Central memory CD8-positive, alpha-beta T cell (primary cell): ENCODE results near the gene CDIP1.

Experiments
- ATAC-seq: fragments of 150-1000 bp; cut with Tn5 transposase; replicated peaks from 2 replicates; pipeline ENCODE4 v1.10.0; 2022; ENCODE audit warnings: mild to moderate bottlenecking, moderate FRiP score, moderate number of reproducible peaks; ENCODE audit not compliant: poor library complexity, severe bottlenecking; ENCODE audit errors: extremely low read depth
- DNase-seq, 2 donors: peaks; one replicate each; pipeline ENCODE4 v3.0.0; 2021; ENCODE audit warnings: low spot score in 2 of 2
- H3K27ac Mint-ChIP-seq: one replicate; pipeline ENCODE4 v1.8.0; 2022; ENCODE audit warnings: low read depth, mild to moderate bottlenecking, moderate library complexity, mixed read lengths
- H3K27me3 Mint-ChIP-seq: one replicate; pipeline ENCODE4 v1.8.0; 2022; ENCODE audit warnings: mixed read lengths
- H3K36me3 Mint-ChIP-seq: one replicate; pipeline ENCODE4 v1.8.0; 2022; ENCODE audit warnings: mild to moderate bottlenecking, moderate library complexity, mixed read lengths; ENCODE audit not compliant: insufficient read depth
- H3K4me1 Mint-ChIP-seq: one replicate; pipeline ENCODE4 v1.8.0; 2022; ENCODE audit warnings: mixed read lengths
- H3K4me3 Mint-ChIP-seq: one replicate; pipeline ENCODE4 v1.8.0; 2022; ENCODE audit warnings: mild to moderate bottlenecking, moderate library complexity, mixed read lengths
- H3K9me3 Mint-ChIP-seq: one replicate; pipeline ENCODE4 v1.8.0; 2022; ENCODE audit warnings: mixed read lengths

CDIP1 gene

DNA sequence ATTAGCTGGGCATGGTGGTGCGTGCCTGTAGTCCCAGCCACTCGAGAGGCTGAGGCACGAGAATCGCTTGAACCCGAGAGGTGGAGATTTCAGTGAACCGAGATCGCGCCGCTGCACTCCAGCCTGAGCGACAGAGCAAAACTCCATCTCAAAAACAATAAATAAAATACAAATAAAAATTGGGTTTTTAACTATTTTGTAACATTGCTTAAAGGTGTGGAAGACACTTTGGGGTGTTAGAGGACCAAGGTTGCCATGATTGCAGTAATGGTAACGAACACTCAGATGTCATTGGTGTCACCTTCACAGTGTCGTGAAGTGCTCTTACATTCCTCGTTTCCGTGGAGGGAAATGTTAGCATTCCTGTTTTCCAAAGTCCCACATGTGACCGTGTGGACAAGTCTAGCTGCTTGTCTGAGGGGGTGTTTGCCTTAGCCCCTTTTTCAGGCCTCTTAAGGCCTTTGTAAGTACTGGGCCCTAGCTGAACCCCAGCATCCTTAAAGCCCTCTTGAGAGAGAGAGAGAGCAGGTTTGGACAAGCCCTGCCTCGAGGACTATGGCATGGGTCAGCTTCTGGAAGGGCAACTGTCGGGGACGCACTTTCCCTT, 26.2 kb upstream of the CDIP1 start:
- Mint-ChIP-seq H3K27ac (no peak overlapping the region), H3K9me3 (no peaks in the 10 kb centered on the region), H3K4me3 (no peak overlapping the region), H3K4me1 (peaks cover 10% of the 10 kb centered on the region), H3K27me3 (no peaks in the 10 kb centered on the region), H3K36me3 (no peaks in the 10 kb centered on the region)
- DNase-seq: no peak
- no peak for ATAC-seq

- Mint-ChIP-seq H3K27ac (no peak overlapping the region), H3K4me1 (peaks cover 5% of the 10 kb centered on the region)
Measured at GRCh38 chr16:4561596-4561995, 23.0 kb upstream of the CDIP1 start.

DNA sequence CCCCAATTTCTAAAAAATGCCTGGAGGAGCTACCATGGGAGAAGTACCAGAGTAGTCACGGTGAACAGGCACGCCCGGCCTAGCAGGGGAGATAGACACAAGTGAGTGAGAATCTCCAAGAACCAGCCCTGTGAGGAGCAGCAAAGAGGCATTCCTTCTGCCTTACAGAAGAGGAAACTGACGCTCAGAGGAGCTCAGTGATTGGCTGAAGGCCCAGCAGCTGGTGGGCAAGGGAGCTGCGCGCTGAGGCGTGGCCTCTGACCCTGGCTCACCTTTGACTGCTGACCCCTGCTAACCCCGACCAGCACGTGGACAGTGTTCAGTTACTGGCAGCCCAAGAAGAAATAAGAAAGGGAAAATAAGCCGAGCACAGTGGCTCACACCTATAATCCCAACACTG, 19.4 kb upstream of the CDIP1 start:
- Mint-ChIP-seq H3K27ac (no peak overlapping the region), H3K9me3 (no peaks in the 10 kb centered on the region), H3K4me1 (no peaks in the 10 kb centered on the region), H3K36me3 (no peaks in the 10 kb centered on the region), H3K4me3 (no peak overlapping the region), H3K27me3 (peaks cover 10% of the 10 kb centered on the region)
- DNase-seq (no peak), ATAC-seq (no peak)

More at GRCh38 chr16:4561596-4561995, 23.0 kb upstream of the CDIP1 start:
- Mint-ChIP-seq H3K9me3 (no peaks in the 10 kb centered on the region), H3K36me3 (no peaks in the 10 kb centered on the region), H3K4me3 (no peak overlapping the region), H3K27me3 (peaks cover 10% of the 10 kb centered on the region)
- ATAC-seq (no peak), DNase-seq (no peak)

DNA sequence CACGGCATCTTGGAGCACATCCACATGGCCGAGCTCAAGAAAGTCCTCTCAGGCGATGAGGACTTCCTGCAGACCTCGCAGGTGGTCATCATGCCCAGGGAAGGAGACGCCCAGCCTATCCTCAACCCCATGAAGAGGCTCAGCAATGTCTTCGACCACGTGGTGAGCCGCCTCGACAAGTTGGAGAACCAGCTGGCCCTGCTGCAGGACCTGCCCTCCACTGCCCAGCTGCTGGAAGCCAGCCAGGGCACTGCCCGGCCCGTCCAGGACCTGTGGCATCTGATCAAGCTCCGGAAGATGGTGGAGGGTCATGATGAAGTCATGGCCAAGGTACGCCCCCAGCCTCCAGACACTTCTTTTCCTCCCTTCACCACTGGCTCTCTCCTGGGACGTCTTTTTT, 18.0 kb upstream of the CDIP1 start:
- no peak overlapping the region for H3K27ac Mint-ChIP-seq
- peaks cover 10% of the 10 kb centered on the region for H3K27me3 Mint-ChIP-seq
- DNase-seq (no peak), ATAC-seq (no peak)
- H3K36me3 Mint-ChIP-seq: no peaks in the 10 kb centered on the region
- H3K9me3 Mint-ChIP-seq: no peaks in the 10 kb centered on the region
- H3K4me3 Mint-ChIP-seq: no peak overlapping the region
- no peaks in the 10 kb centered on the region for H3K4me1 Mint-ChIP-seq

DNA sequence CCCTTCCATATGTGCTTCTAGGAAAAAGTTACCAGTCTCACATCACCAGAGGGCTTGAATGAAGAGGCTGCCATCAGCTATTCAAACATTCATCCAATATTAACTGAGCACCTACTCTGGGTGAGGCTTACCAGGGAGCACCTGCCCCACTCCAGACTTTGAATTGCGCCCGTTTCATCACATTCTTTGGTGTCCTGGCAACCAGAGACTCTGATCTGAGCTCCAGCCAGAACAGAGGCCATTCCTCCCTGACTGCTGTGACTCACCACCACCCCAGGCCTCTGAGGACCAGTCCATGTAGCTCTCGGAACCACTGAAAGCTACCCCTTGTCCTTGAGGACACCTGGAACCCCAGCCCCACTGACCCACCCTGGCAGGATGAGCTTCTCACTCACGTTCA, 17.5 kb upstream of the CDIP1 start, which contains the start of gene C16orf96:
Gene C16orf96 (plus strand): TSS at position 229 of the 400 bp plus-strand sequence. CDS start 150 bp downstream, at position 379.
- no peak within 1 kb of the TSS for H3K4me3 Mint-ChIP-seq
- H3K36me3 Mint-ChIP-seq: no peaks in the 10 kb centered on the region
- ATAC-seq (no peak), DNase-seq (no peak)
- no peaks in the 10 kb centered on the region for H3K9me3 Mint-ChIP-seq
- no peaks in the 10 kb centered on the region for H3K4me1 Mint-ChIP-seq
- H3K27ac Mint-ChIP-seq: no peak within 1 kb of the TSS
- H3K27me3 Mint-ChIP-seq: peaks cover 10% of the 10 kb centered on the region

DNA sequence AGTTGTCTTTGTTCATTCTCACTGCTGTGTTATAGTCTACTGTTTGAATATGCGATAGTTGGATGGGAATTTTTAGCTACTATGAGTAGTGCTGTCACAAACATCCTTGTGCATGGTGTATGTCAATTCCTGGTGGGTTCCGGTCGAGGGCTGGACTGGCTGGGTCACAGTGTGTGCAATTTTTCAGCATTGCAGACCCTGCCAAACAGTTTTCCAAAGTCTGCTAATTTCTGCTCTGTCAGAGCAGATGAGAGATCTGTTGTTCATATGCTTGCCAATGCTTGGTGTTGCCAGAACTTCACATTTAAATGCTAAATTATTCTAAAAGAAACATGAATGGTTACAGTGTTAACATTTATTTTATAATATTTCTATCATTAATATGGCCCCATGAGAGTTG, 14.0 kb upstream of the CDIP1 start:
- H3K36me3 Mint-ChIP-seq: no peaks in the 10 kb centered on the region

DNA sequence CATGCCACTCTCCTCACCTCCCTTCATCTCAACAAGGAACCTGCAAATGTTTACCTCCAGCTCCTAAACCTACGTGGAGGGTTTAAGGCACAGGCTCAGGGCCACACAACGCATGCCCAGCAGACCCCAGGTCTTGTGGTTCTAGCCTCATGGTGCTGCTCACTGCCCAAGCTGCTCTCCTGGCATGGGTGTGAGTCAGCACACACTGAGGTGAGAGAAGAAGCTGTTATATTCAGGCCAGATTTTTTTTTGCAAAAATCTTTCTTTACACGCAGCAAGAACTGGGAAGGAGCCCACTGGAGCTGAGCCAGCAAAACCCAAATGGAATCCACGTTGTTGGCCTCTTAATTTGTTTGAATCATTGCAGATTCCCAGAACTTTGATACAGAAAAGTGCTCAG, 12.0 kb upstream of the CDIP1 start:
- DNase-seq (no peak), ATAC-seq (no peak)
- peaks cover 2% of the 10 kb centered on the region for H3K36me3 Mint-ChIP-seq
- no peak overlapping the region for H3K27ac Mint-ChIP-seq
- no peak overlapping the region for H3K4me3 Mint-ChIP-seq
- peaks cover 4% of the 10 kb centered on the region for H3K4me1 Mint-ChIP-seq
- H3K9me3 Mint-ChIP-seq: no peaks in the 10 kb centered on the region
- H3K27me3 Mint-ChIP-seq: no peaks in the 10 kb centered on the region

More for the DNA sequence above, 14.0 kb upstream of the CDIP1 start:
- Mint-ChIP-seq H3K27me3 (peaks cover 8% of the 10 kb centered on the region), H3K9me3 (no peaks in the 10 kb centered on the region), H3K27ac (no peak overlapping the region), H3K4me3 (no peak overlapping the region), H3K4me1 (peaks cover 4% of the 10 kb centered on the region)
- ATAC-seq (no peak), DNase-seq (no peak)

GRCh38 chr16:4548124-4548523, 9.6 kb upstream of the CDIP1 start:
- Mint-ChIP-seq H3K36me3 (peaks cover 2% of the 10 kb centered on the region), H3K4me1 (peaks cover 4% of the 10 kb centered on the region), H3K4me3 (no peak overlapping the region), H3K9me3 (no peaks in the 10 kb centered on the region), H3K27me3 (no peaks in the 10 kb centered on the region), H3K27ac (no peak overlapping the region)
- ATAC-seq (no peak), DNase-seq (no peak)

DNA sequence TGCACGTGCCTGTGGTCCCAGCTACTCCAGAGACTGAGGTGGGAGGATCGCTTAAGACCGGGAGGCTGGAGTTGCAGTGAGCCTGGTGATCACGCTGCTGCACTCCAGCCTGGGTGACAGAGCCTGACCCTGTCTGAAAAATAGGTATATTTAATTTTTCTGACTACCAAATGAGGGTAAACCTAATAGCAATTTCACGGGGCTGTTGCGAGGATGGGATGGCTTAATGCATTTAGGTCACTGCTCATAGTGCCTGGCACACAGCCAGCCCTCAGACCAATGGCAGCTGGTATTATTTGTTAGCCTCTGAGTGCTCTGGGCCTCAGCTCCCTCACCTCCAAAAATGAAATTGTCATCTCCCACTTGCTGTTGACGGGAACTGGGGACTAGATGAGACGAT, 5.9 kb upstream of the CDIP1 start:
- no peaks in the 10 kb centered on the region for H3K27me3 Mint-ChIP-seq
- H3K27ac Mint-ChIP-seq: no peak overlapping the region
- no peak overlapping the region for H3K4me3 Mint-ChIP-seq
- no peaks in the 10 kb centered on the region for H3K4me1 Mint-ChIP-seq
- ATAC-seq (no peak), DNase-seq (no peak)
- H3K36me3 Mint-ChIP-seq: peaks cover 2% of the 10 kb centered on the region
- peaks cover 5% of the 10 kb centered on the region for H3K9me3 Mint-ChIP-seq

- peaks cover 13% of the 10 kb centered on the region for H3K36me3 Mint-ChIP-seq
- H3K4me1 Mint-ChIP-seq: peaks cover 23% of the 10 kb centered on the region
- no peak overlapping the region for H3K27ac Mint-ChIP-seq
- peaks cover 5% of the 10 kb centered on the region for H3K9me3 Mint-ChIP-seq
- no peaks in the 10 kb centered on the region for H3K27me3 Mint-ChIP-seq
- DNase-seq (no peak), ATAC-seq (no peak)
- peak overlapping the region; percentile 15 for H3K4me3 Mint-ChIP-seq
Measured at GRCh38 chr16:4539716-4540284, 1.2 kb upstream of the CDIP1 start.

GRCh38 chr16:4537376-4538343, 913 bp downstream of the CDIP1 start:
- Mint-ChIP-seq H3K9me3 (peaks cover 5% of the 10 kb centered on the region), H3K4me1 (peaks cover 31% of the 10 kb centered on the region), H3K4me3 (peak overlapping the region; percentile 75), H3K36me3 (peaks cover 14% of the 10 kb centered on the region), H3K27me3 (no peaks in the 10 kb centered on the region), H3K27ac (peak overlapping the region; percentile 54)
- ATAC-seq (peak; percentile 69), DNase-seq (no peak)

DNA sequence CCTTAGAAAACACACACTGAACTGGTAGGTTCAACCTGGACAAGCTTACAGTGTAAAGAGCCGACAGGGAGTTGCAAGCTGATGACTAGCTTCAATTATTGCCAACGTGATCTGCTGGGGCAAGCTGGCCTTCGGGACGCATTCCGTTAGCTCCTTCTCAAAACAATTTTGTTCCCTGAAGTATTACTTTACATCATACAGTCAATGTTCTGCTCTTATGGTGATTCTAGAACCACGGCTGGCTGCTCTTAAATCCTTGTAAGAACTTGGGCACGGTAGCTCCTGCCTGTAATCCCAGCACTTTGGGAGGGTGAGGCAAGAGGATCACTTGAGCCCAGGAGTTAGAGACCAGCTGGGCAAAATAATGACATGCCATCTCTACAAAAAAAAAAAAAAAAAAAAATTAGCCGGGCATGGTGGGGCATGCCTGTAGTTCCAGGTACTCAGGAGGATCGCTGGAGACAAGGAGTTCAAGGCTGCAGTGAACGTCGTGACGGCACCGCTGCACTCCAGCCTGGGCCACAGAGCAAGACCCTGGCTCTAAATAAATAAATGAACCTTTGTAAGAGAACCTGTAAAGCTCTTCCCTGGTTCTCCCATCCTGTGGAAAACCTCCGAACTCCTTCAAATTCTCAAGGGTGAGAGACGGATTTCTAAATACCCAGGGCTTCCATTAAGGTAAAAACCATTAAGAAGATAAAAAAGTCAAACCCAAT, 2.0 kb downstream of the CDIP1 start:
- Mint-ChIP-seq H3K4me3 (peak overlapping the region; percentile 75), H3K9me3 (peaks cover 5% of the 10 kb centered on the region), H3K36me3 (peaks cover 17% of the 10 kb centered on the region), H3K27ac (peak overlapping the region; percentile 55), H3K4me1 (peaks cover 31% of the 10 kb centered on the region), H3K27me3 (no peaks in the 10 kb centered on the region)
- no peak for DNase-seq
- ATAC-seq: no peak
